IMR-90 (cell line): ENCODE results near the gene TBC1D17. TPM values are rescaled to one million over a fixed set of nuclear protein-coding genes. Genes with fewer than 3 reads are reported as not detected.

Experiments used
- ATAC-seq: fragments of 200-7000 bp; cut with Tn5 transposase; 2 replicates; pipeline ENCODE4 v1.9.1; 2020; ENCODE audit warnings: low read depth, mild to moderate bottlenecking, moderate library complexity
- BruUV-seq: library from RNA; stranded (reverse); fragments of 400-500 nt; replicated peaks from 2 replicates; lab custom pipeline; 2021; lab: Mats Ljungman, UMichigan
- CTCF ChIA-PET: fragments of 300-600 bp; formaldehyde crosslinking; extraction: SDS; loops from one replicate; lab custom pipeline; 2021; ENCODE audit warnings: antibody characterized with exemption; lab: Yijun Ruan, JAX
- POLR2A ChIA-PET: fragments of 300-600 bp; sonication (Branson Sonifier 250); formaldehyde crosslinking; loops from one replicate; lab custom pipeline; 2022; ENCODE audit warnings: antibody characterized with exemption; ENCODE audit not compliant: unreplicated experiment; lab: Charles Lee
- DNase-seq: peaks from one replicate; pipeline ENCODE4 v3.0.0; 2013
- H2AFZ ChIP-seq: replicated peaks from 2 replicates; pipeline ENCODE3; 2013; ENCODE audit warnings: low read length, mild to moderate bottlenecking; ENCODE audit not compliant: poor library complexity
- H2AK5ac ChIP-seq: 2 replicates; pipeline ENCODE4 v1.6.1; 2013; ENCODE audit warnings: low read depth, low read length, inconsistent platforms
- H2AK9ac ChIP-seq: replicated peaks from 2 replicates; pipeline ENCODE3; 2013; ENCODE audit warnings: mild to moderate bottlenecking, low read depth, low read length, moderate library complexity; ENCODE audit not compliant: poor library complexity
- H2BK120ac ChIP-seq: 2 replicates; pipeline ENCODE4 v1.6.1; 2013; ENCODE audit warnings: low read depth, low read length, inconsistent platforms
- H2BK15ac ChIP-seq: 3 replicates; pipeline ENCODE4 v1.6.1; 2013; ENCODE audit warnings: low read depth, low read length, inconsistent platforms
- H2BK20ac ChIP-seq: 2 replicates; pipeline ENCODE4 v1.6.1; 2013; ENCODE audit warnings: low read depth, mild to moderate bottlenecking, inconsistent platforms, low read length, moderate library complexity
- H2BK5ac ChIP-seq: 2 replicates; pipeline ENCODE4 v1.6.1; 2013; ENCODE audit warnings: mild to moderate bottlenecking, low read depth, low read length, inconsistent platforms; ENCODE audit not compliant: poor library complexity, severe bottlenecking
- H3K14ac ChIP-seq: replicated peaks from 2 replicates; pipeline ENCODE4 v1.6.1; 2013; ENCODE audit warnings: low read depth, low read length, inconsistent platforms
- H3K18ac ChIP-seq: 2 replicates; pipeline ENCODE4 v1.6.1; 2013; ENCODE audit warnings: low read depth, low read length, control low read depth
- H3K23ac ChIP-seq: 2 replicates; pipeline ENCODE4 v1.6.1; 2013; ENCODE audit warnings: low read depth, low read length, inconsistent platforms
- H3K27ac ChIP-seq: 2 replicates; pipeline ENCODE4 v1.5.1; 2013; ENCODE audit warnings: mild to moderate bottlenecking, control low read depth, low read length; ENCODE audit not compliant: insufficient read depth
- H3K27me3 ChIP-seq: 2 replicates; pipeline ENCODE4 v1.6.1; 2013; ENCODE audit warnings: low read length; ENCODE audit not compliant: control insufficient read depth, insufficient read depth
- H3K36me3 ChIP-seq: 2 replicates; pipeline ENCODE4 v1.6.1; 2013; ENCODE audit warnings: low read length, mixed read lengths; ENCODE audit not compliant: control insufficient read depth, insufficient read depth
- H3K4ac ChIP-seq: 2 replicates; pipeline ENCODE4 v1.6.1; 2013; ENCODE audit warnings: low read depth, low read length, inconsistent platforms
- H3K4me1 ChIP-seq: 2 replicates; pipeline ENCODE4 v1.6.1; 2013; ENCODE audit warnings: low read length, mixed read lengths; ENCODE audit not compliant: control insufficient read depth, insufficient read depth
- H3K4me2 ChIP-seq: 2 replicates; pipeline ENCODE4 v1.6.1; 2013; ENCODE audit warnings: low read depth, mild to moderate bottlenecking, control low read depth, low read length, moderate library complexity
- H3K4me3 ChIP-seq: 2 replicates; pipeline ENCODE4 v1.5.1; 2013; ENCODE audit warnings: low read depth, mild to moderate bottlenecking, control low read depth, low read length, moderate library complexity; ENCODE audit not compliant: insufficient read depth
- H3K56ac ChIP-seq: 2 replicates; pipeline ENCODE4 v1.6.1; 2013; ENCODE audit warnings: low read length, inconsistent platforms; ENCODE audit not compliant: insufficient read depth; ENCODE audit errors: extremely low read depth
- H3K79me1 ChIP-seq, 2 experiments: 2 replicates each; pipeline ENCODE4 v1.6.1; 2013; ENCODE audit warnings: low read length in 2 of 2, inconsistent platforms in 1 of 2, low read depth in 1 of 2
- H3K9ac ChIP-seq: 2 replicates; pipeline ENCODE4 v1.6.1; 2013; ENCODE audit warnings: low read depth, low read length, control low read depth
- H3K9me1 ChIP-seq: 2 replicates; pipeline ENCODE4 v1.6.1; 2013; ENCODE audit warnings: low read length, inconsistent platforms; ENCODE audit not compliant: insufficient read depth
- H3K9me3 ChIP-seq: 2 replicates; pipeline ENCODE4 v1.6.1; 2013; ENCODE audit warnings: low read length; ENCODE audit not compliant: control insufficient read depth, insufficient read depth
- H4K20me1 ChIP-seq: 2 replicates; pipeline ENCODE4 v1.6.1; 2013; ENCODE audit warnings: low read length, inconsistent platforms; ENCODE audit not compliant: insufficient read depth
- H4K5ac ChIP-seq: 2 replicates; pipeline ENCODE4 v1.6.1; 2013; ENCODE audit warnings: mild to moderate bottlenecking, low read depth, low read length, control low read depth
- H4K8ac ChIP-seq, 2 experiments: 2 replicates each; pipeline ENCODE4 v1.6.1; 2013; ENCODE audit warnings: low read depth in 2 of 2, low read length in 2 of 2, control low read depth in 1 of 2, inconsistent platforms in 1 of 2
- H4K91ac ChIP-seq: 2 replicates; pipeline ENCODE4 v1.6.1; 2013; ENCODE audit warnings: low read depth, low read length, inconsistent platforms; ENCODE audit not compliant: insufficient read depth
- BHLHE40 ChIP-seq: fragments of 150-350 bp; IDR thresholded peaks from 2 replicates; pipeline ENCODE4 v1.6.1; 2016; ENCODE audit warnings: mild to moderate bottlenecking, low read depth, low read length
- CHD1 ChIP-seq: IDR thresholded peaks from 2 replicates; pipeline ENCODE4 v1.6.1; 2012; ENCODE audit warnings: low read depth, low read length, improper control_type of control experiment
- FOS ChIP-seq: fragments of 150-350 bp; IDR thresholded peaks from 2 replicates; pipeline ENCODE4 v1.6.1; 2016; ENCODE audit warnings: low read depth, low read length
- MAZ ChIP-seq: IDR thresholded peaks from 2 replicates; pipeline ENCODE4 v1.6.1; 2012; ENCODE audit warnings: low read depth, mild to moderate bottlenecking, low read length, improper control_type of control experiment, moderate library complexity, borderline replicate concordance
- NFE2L2 ChIP-seq: fragments of 150-350 bp; IDR thresholded peaks from 2 replicates; pipeline ENCODE4 v1.6.1; 2016; ENCODE audit warnings: low read depth, mild to moderate bottlenecking, low read length
- RAD21 ChIP-seq: IDR thresholded peaks from 2 replicates; pipeline ENCODE4 v1.6.1; 2012; ENCODE audit warnings: low read length, improper control_type of control experiment
- RCOR1 ChIP-seq: IDR thresholded peaks from 2 replicates; pipeline ENCODE4 v1.6.1; 2012; ENCODE audit warnings: mild to moderate bottlenecking, low read length, improper control_type of control experiment; ENCODE audit not compliant: insufficient replicate concordance
- RFX5 ChIP-seq: IDR thresholded peaks from 2 replicates; pipeline ENCODE4 v1.8.0; 2012; ENCODE audit warnings: low read depth, mild to moderate bottlenecking, low read length, moderate library complexity
- SMC3 ChIP-seq: fragments of 150-350 bp; IDR thresholded peaks from 2 replicates; pipeline ENCODE4 v1.6.1; 2016; ENCODE audit warnings: low read depth, mild to moderate bottlenecking, antibody characterized with exemption, low read length, moderate library complexity
- WGBS, 2 experiments: methylation state at CpG; one replicate each; pipeline versions ENCODE4 v1.1.5 to v1.1.7; 2013; ENCODE audit warnings: missing lambda C conversion rate in 2 of 2; ENCODE audit not compliant: insufficient read length in 1 of 2; ENCODE audit errors: extremely low coverage in 2 of 2; 5-methylcytosine and 5-hydroxymethylcytosine counted together
- dilution Hi-C: fragments of 300-500 bp; cut with HindIII; formaldehyde crosslinking; loops from one replicate; pipeline ENCODE4 v1.14.3; 2018; ENCODE audit warnings: low sequenced_read_pairs; ENCODE audit not compliant: unreplicated experiment
- in situ Hi-C: fragments of 300-500 bp; cut with MboI; formaldehyde crosslinking; loops from 3 replicates; pipeline ENCODE4 v1.14.3; 2019; ENCODE audit warnings: low sequenced_read_pairs, inconsistent platforms, mixed read lengths
- intact Hi-C: fragments of 100-400 bp; cut with micrococcal nuclease; formaldehyde crosslinking; loops from 2 replicates; pipeline ENCODE4 v1.10.0; 2022
- polyA plus RNA-seq, 3 experiments: library from polyadenylated mRNA; depleted of rRNA; stranded (reverse); fragments of >200 nt; gene quantifications; 2 replicates each; pipeline ENCODE4 v1.2.3, GENCODE V29; 2012; ENCODE audit warnings: low replicate concordance in 1 of 3
- total RNA-seq: library from RNA; depleted of rRNA; stranded (reverse); fragments of >200 nt; gene quantifications from 2 replicates; pipeline ENCODE4 v1.2.3, GENCODE V29; 2012
- TF ChIP-seq, protein P1 (sequence below): fragments of 150-350 bp; IDR thresholded peaks from 2 replicates; pipeline ENCODE4 v1.6.1; 2016; ENCODE audit warnings: low read depth, mild to moderate bottlenecking, low read length, moderate library complexity, borderline replicate concordance
- TF ChIP-seq, protein P2 (sequence below): conservative IDR thresholded peaks from 2 replicates; pipeline ENCODE4 v1.5.1; 2012; ENCODE audit warnings: mild to moderate bottlenecking, low read depth, low read length, improper control_type of control experiment

The TBC1D17 gene
- total and polyA plus RNA-seq, 2 of the 4 experiments (the other 2 are of a cell fraction) = 1.1 to 27.8 TPM

DNA sequence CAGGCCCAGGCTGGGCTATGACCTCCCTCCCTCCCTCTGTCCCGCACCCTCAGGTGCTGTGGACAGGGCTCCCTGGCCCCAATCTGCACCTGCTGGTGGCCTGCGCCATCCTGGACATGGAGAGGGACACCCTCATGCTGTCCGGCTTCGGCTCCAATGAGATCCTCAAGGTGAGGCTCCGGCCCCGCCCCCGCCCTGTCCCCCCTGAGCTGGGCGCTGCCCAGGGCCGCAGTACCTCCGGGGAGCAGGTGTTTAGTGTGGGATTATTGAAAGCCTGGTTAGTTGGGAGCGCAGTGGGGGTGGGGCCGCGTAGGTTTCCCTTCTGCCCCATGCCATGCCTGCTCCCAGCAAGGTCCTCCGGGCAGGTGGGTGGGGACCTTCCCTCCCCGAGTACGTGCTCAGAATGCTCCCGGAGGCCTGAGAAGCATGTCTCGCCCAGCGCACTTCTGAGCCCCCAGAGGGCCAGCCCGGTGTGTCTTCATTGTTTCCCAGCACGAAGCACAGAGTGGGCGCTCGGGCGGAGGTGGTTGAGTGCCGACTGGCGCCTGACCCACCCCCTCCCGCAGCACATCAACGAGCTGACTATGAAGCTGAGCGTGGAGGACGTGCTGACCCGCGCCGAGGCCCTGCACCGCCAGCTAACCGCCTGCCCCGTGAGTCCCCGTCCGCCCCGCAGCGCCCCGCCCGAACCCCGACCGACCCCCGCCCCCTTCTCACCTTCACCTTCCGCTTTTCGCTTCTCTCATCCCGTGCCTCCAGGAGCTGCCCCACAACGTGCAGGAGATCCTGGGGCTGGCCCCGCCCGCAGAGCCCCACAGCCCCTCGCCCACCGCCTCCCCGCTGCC, 10.4 kb downstream of the TBC1D17 start:
- H3K27me3 ChIP-seq = peaks cover 8% of the 10 kb centered on the region; the same call in 1 of the 2 replicates
- peaks cover 31% of the 10 kb centered on the region for H3K36me3 ChIP-seq
- H2BK20ac ChIP-seq = no peak overlapping the region
- H3K9ac ChIP-seq = no peak overlapping the region
- H3K27ac ChIP-seq = no peak overlapping the region
- no peak overlapping the region for H2BK15ac ChIP-seq
- ChIA-PET CTCF (no interaction called here), POLR2A (interaction anchor here (0.6 kb wide), 1 partner anchor 11 kb away, joined by 9 read pairs; the partner anchor contains the start of gene AKT1S1)
- H4K91ac ChIP-seq = no peak overlapping the region
- intact Hi-C loops (no loop called here), dilution Hi-C loops (no loop called here), in situ Hi-C loops (no loop called here)
- no peak overlapping the region for H3K23ac ChIP-seq
- no peak overlapping the region for H2BK5ac ChIP-seq
- TF ChIP-seq RCOR1 = no peak
- no peak for TF ChIP-seq CHD1
- no peak for TF ChIP-seq SMC3
- no peak for TF ChIP-seq MAZ
- TF ChIP-seq, protein P1, sequence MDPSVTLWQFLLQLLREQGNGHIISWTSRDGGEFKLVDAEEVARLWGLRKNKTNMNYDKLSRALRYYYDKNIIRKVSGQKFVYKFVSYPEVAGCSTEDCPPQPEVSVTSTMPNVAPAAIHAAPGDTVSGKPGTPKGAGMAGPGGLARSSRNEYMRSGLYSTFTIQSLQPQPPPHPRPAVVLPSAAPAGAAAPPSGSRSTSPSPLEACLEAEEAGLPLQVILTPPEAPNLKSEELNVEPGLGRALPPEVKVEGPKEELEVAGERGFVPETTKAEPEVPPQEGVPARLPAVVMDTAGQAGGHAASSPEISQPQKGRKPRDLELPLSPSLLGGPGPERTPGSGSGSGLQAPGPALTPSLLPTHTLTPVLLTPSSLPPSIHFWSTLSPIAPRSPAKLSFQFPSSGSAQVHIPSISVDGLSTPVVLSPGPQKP = no peak
- TF ChIP-seq RFX5 = no peak
- no peak for TF ChIP-seq NFE2L2
- TF ChIP-seq RAD21 = no peak
- TF ChIP-seq FOS = no peak
- TF ChIP-seq, protein P2, sequence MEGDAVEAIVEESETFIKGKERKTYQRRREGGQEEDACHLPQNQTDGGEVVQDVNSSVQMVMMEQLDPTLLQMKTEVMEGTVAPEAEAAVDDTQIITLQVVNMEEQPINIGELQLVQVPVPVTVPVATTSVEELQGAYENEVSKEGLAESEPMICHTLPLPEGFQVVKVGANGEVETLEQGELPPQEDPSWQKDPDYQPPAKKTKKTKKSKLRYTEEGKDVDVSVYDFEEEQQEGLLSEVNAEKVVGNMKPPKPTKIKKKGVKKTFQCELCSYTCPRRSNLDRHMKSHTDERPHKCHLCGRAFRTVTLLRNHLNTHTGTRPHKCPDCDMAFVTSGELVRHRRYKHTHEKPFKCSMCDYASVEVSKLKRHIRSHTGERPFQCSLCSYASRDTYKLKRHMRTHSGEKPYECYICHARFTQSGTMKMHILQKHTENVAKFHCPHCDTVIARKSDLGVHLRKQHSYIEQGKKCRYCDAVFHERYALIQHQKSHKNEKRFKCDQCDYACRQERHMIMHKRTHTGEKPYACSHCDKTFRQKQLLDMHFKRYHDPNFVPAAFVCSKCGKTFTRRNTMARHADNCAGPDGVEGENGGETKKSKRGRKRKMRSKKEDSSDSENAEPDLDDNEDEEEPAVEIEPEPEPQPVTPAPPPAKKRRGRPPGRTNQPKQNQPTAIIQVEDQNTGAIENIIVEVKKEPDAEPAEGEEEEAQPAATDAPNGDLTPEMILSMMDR = no peak
- TF ChIP-seq BHLHE40 = no peak
- DNase-seq (no peak), ATAC-seq (no peak)
- H2AK5ac ChIP-seq = no peak overlapping the region
- H3K4me1 ChIP-seq = peaks cover 2% of the 10 kb centered on the region; the same call in 1 of the 2 replicates
- no peak overlapping the region for H2BK120ac ChIP-seq
- H3K9me1 ChIP-seq = no peaks in the 10 kb centered on the region
- no peak overlapping the region for H2AFZ ChIP-seq
- no peak overlapping the region for H4K8ac ChIP-seq
- no peak overlapping the region for H4K5ac ChIP-seq
- peaks cover 0 to 6% of the 10 kb centered on the region in 2 experiments; a peak in 1 of 4 replicates for H3K79me1 ChIP-seq
- WGBS, 2 experiments = 68% methylated on average over 19 of the region's 54 CpGs; no CpG with 5 or more reads in 1 of the 2 experiments
- H3K14ac ChIP-seq = no peak overlapping the region
- H3K9me3 ChIP-seq = peaks cover 3% of the 10 kb centered on the region; the same call in 1 of the 2 replicates
- no peak overlapping the region for H3K4me2 ChIP-seq
- BruUV-seq = no TSS peak
- H2AK9ac ChIP-seq = peak overlapping the region; percentile 42
- H4K20me1 ChIP-seq = no peaks in the 10 kb centered on the region
- H3K56ac ChIP-seq = no peak overlapping the region
- H3K4me3 ChIP-seq = no peak overlapping the region
- H3K18ac ChIP-seq = no peak overlapping the region
- H3K4ac ChIP-seq = no peak overlapping the region
